ENCODE results near the gene CDH13.
A peak's percentile ranks its signal among the peaks of the same experiment; 100 is the strongest.

Gene CDH13

GRCh38 chr16:82882226-82882625, 255.5 kb downstream of the CDH13 start:
- no peak overlapping the region for H3K27ac ChIP-seq (ENCODE audit: low read depth, low read length, severe bottlenecking)
- H3K4me1 ChIP-seq (ENCODE audit: control insufficient read depth, insufficient read depth, low read length, poor library complexity, severe bottlenecking): peaks cover 2% of the 10 kb centered on the region
- H3K4me3 ChIP-seq (ENCODE audit: extremely low read depth, insufficient read depth, low read length, poor library complexity, severe bottlenecking): no peak overlapping the region
- 98 to 100% methylated on average over 3 to 5 of the region's 6 CpGs for WGBS, 2 experiments (ENCODE audit: insufficient coverage in 2 of 2)
- no peaks in the 10 kb centered on the region for H3K9me3 ChIP-seq (ENCODE audit: control insufficient read depth, low read length)
- peaks cover 3% of the 10 kb centered on the region for H3K36me3 ChIP-seq (ENCODE audit: control insufficient read depth, insufficient read depth, low read length)

GRCh38 chr16:82882982-82883835, 256.4 kb downstream of the CDH13 start:
- 89 to 94% methylated on average over 4 to 5 of the region's 5 CpGs for WGBS, 2 experiments (ENCODE audit: insufficient coverage in 2 of 2)

GRCh38 chr16:82884320-82884898, 257.6 kb downstream of the CDH13 start:
- no peaks in the 10 kb centered on the region for H3K36me3 ChIP-seq (ENCODE audit: control insufficient read depth, insufficient read depth, low read length)
- H3K27ac ChIP-seq (ENCODE audit: low read depth, low read length, severe bottlenecking): no peak overlapping the region
- 84 to 94% methylated on average over 2 to 4 of the region's 4 CpGs for WGBS, 2 experiments (ENCODE audit: insufficient coverage in 2 of 2)
- peaks cover 3% of the 10 kb centered on the region for H3K4me1 ChIP-seq (ENCODE audit: control insufficient read depth, insufficient read depth, low read length, poor library complexity, severe bottlenecking)
- no peak overlapping the region for H3K4me3 ChIP-seq (ENCODE audit: extremely low read depth, insufficient read depth, low read length, poor library complexity, severe bottlenecking)
- H3K9me3 ChIP-seq (ENCODE audit: control insufficient read depth, low read length): no peaks in the 10 kb centered on the region

More at GRCh38 chr16:82882982-82883835, 256.4 kb downstream of the CDH13 start:
- no peak overlapping the region for H3K4me3 ChIP-seq (ENCODE audit: extremely low read depth, insufficient read depth, low read length, poor library complexity, severe bottlenecking)
- H3K36me3 ChIP-seq (ENCODE audit: control insufficient read depth, insufficient read depth, low read length): peaks cover 3% of the 10 kb centered on the region
- no peaks in the 10 kb centered on the region for H3K9me3 ChIP-seq (ENCODE audit: control insufficient read depth, low read length)
- H3K4me1 ChIP-seq (ENCODE audit: control insufficient read depth, insufficient read depth, low read length, poor library complexity, severe bottlenecking): peaks cover 1% of the 10 kb centered on the region
- H3K27ac ChIP-seq (ENCODE audit: low read depth, low read length, severe bottlenecking): no peak overlapping the region

- WGBS, 2 experiments (ENCODE audit: insufficient coverage in 2 of 2): 83% methylated on average over 1 of the region's 2 CpGs; no CpG with 5 or more reads in 1 of the 2 experiments
- Histone ChIP-seq H3K9me3 (ENCODE audit: control insufficient read depth, low read length) (no peaks in the 10 kb centered on the region), H3K4me1 (ENCODE audit: control insufficient read depth, insufficient read depth, low read length, poor library complexity, severe bottlenecking) (peaks cover 3% of the 10 kb centered on the region), H3K4me3 (ENCODE audit: extremely low read depth, insufficient read depth, low read length, poor library complexity, severe bottlenecking) (no peak overlapping the region), H3K36me3 (ENCODE audit: control insufficient read depth, insufficient read depth, low read length) (no peaks in the 10 kb centered on the region), H3K27ac (ENCODE audit: low read depth, low read length, severe bottlenecking) (no peak overlapping the region)
These were observed 259.4 kb downstream of the CDH13 start for GRCh38 chr16:82886146-82886545.

GRCh38 chr16:82888591-82889001, 261.8 kb downstream of the CDH13 start:
- Histone ChIP-seq H3K27ac (ENCODE audit: low read depth, low read length, severe bottlenecking) (peak overlapping the region; percentile 10), H3K4me1 (ENCODE audit: control insufficient read depth, insufficient read depth, low read length, poor library complexity, severe bottlenecking) (peaks cover 3% of the 10 kb centered on the region), H3K9me3 (ENCODE audit: control insufficient read depth, low read length) (no peaks in the 10 kb centered on the region), H3K36me3 (ENCODE audit: control insufficient read depth, insufficient read depth, low read length) (no peaks in the 10 kb centered on the region), H3K4me3 (ENCODE audit: extremely low read depth, insufficient read depth, low read length, poor library complexity, severe bottlenecking) (no peak overlapping the region)
- 90 to 94% methylated on average over 2 to 4 of the region's 4 CpGs for WGBS, 2 experiments (ENCODE audit: insufficient coverage in 2 of 2)

GRCh38 chr16:82891424-82891823, 264.7 kb downstream of the CDH13 start:
- WGBS, 2 experiments (ENCODE audit: insufficient coverage in 2 of 2): 100% methylated on average over 1 of the region's 3 CpGs
- Histone ChIP-seq H3K4me1 (ENCODE audit: control insufficient read depth, insufficient read depth, low read length, poor library complexity, severe bottlenecking) (peaks cover 3% of the 10 kb centered on the region), H3K36me3 (ENCODE audit: control insufficient read depth, insufficient read depth, low read length) (no peaks in the 10 kb centered on the region), H3K9me3 (ENCODE audit: control insufficient read depth, low read length) (no peaks in the 10 kb centered on the region), H3K27ac (ENCODE audit: low read depth, low read length, severe bottlenecking) (no peak overlapping the region), H3K4me3 (ENCODE audit: extremely low read depth, insufficient read depth, low read length, poor library complexity, severe bottlenecking) (no peak overlapping the region)

GRCh38 chr16:82891918-82892317, 265.1 kb downstream of the CDH13 start:
- H3K9me3 ChIP-seq (ENCODE audit: control insufficient read depth, low read length): no peaks in the 10 kb centered on the region
- H3K36me3 ChIP-seq (ENCODE audit: control insufficient read depth, insufficient read depth, low read length): no peaks in the 10 kb centered on the region
- H3K4me3 ChIP-seq (ENCODE audit: extremely low read depth, insufficient read depth, low read length, poor library complexity, severe bottlenecking): no peak overlapping the region
- no peak overlapping the region for H3K27ac ChIP-seq (ENCODE audit: low read depth, low read length, severe bottlenecking)
- WGBS, 2 experiments (ENCODE audit: insufficient coverage in 2 of 2): 75% methylated on average over 1 of the region's 3 CpGs; no CpG with 5 or more reads in 1 of the 2 experiments
- peaks cover 3% of the 10 kb centered on the region for H3K4me1 ChIP-seq (ENCODE audit: control insufficient read depth, insufficient read depth, low read length, poor library complexity, severe bottlenecking)

- H3K4me1 ChIP-seq (ENCODE audit: control insufficient read depth, insufficient read depth, low read length, poor library complexity, severe bottlenecking): peaks cover 3% of the 10 kb centered on the region
- no peak overlapping the region for H3K4me3 ChIP-seq (ENCODE audit: extremely low read depth, insufficient read depth, low read length, poor library complexity, severe bottlenecking)
- H3K36me3 ChIP-seq (ENCODE audit: control insufficient read depth, insufficient read depth, low read length): no peaks in the 10 kb centered on the region
- 83 to 100% methylated on average over 1 to 2 of the region's 2 CpGs for WGBS, 2 experiments (ENCODE audit: insufficient coverage in 2 of 2)
- H3K27ac ChIP-seq (ENCODE audit: low read depth, low read length, severe bottlenecking): no peak overlapping the region
- no peaks in the 10 kb centered on the region for H3K9me3 ChIP-seq (ENCODE audit: control insufficient read depth, low read length)
These were observed 265.6 kb downstream of the CDH13 start for GRCh38 chr16:82892324-82892723.

GRCh38 chr16:82895843-82896242, 269.1 kb downstream of the CDH13 start:
- Histone ChIP-seq H3K4me3 (ENCODE audit: extremely low read depth, insufficient read depth, low read length, poor library complexity, severe bottlenecking) (no peak overlapping the region), H3K36me3 (ENCODE audit: control insufficient read depth, insufficient read depth, low read length) (no peaks in the 10 kb centered on the region), H3K27ac (ENCODE audit: low read depth, low read length, severe bottlenecking) (no peak overlapping the region), H3K4me1 (ENCODE audit: control insufficient read depth, insufficient read depth, low read length, poor library complexity, severe bottlenecking) (no peaks in the 10 kb centered on the region), H3K9me3 (ENCODE audit: control insufficient read depth, low read length) (no peaks in the 10 kb centered on the region)
- WGBS, 2 experiments (ENCODE audit: insufficient coverage in 2 of 2): 52 to 97% methylated on average over 3 of the region's 4 CpGs

GRCh38 chr16:82899006-82899405, 272.2 kb downstream of the CDH13 start:
- 80% methylated on average over 1 of the region's 2 CpGs; no CpG with 5 or more reads in 1 of the 2 experiments for WGBS, 2 experiments (ENCODE audit: insufficient coverage in 2 of 2)
- Histone ChIP-seq H3K36me3 (ENCODE audit: control insufficient read depth, insufficient read depth, low read length) (no peaks in the 10 kb centered on the region), H3K4me3 (ENCODE audit: extremely low read depth, insufficient read depth, low read length, poor library complexity, severe bottlenecking) (no peak overlapping the region), H3K9me3 (ENCODE audit: control insufficient read depth, low read length) (no peaks in the 10 kb centered on the region), H3K27ac (ENCODE audit: low read depth, low read length, severe bottlenecking) (no peak overlapping the region), H3K4me1 (ENCODE audit: control insufficient read depth, insufficient read depth, low read length, poor library complexity, severe bottlenecking) (no peaks in the 10 kb centered on the region)
